ENCODE results near the gene ANKRD44.
"Not testable (repeated sequence)": the region's sequence is repeated elsewhere in the genome, so short reads cannot be mapped to it uniquely, and the experiment has no call there.

ANKRD44 gene

DNA sequence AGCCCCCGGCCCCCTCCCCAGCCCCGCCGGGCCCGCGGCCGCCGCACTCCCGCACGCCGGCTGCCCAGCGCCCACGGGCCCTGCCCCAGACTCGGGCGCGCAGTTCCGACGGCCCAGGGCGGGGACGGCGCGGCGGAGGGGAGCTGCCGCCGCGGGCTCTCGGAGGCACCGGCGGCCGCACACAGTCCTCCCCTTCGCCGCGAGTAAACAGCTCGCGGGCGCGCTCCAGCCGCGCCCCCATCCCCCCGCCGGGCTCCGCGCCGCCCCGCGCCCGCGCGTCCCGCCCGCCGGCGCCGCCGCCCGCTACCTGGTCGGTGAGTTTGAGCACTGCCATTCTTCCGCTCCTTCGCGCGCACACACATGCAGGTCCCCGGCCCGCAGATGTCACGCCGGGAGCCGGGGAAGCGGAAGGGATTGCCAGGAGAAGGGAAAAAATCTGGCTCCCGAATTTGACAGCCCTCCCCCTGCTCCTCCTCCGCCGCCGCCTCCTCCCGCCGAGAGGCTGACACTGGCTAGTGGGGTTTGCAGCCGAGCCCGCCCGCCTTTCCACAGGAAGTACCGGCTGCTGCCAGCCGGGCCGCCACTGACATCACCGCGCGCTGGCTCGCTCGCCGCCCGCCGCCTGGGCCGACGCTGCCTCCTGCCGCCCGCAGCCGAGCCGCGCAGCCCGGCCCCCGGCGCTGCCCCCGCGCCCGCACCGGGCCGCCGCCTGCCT, at the start of gene ANKRD44:
Gene ANKRD44, minus strand, starts transcription at position 510 of the 715 bp plus-strand sequence. Its CDS starts 176 bp downstream, at position 334.
- peak; percentile 70 to 76 for DNase-seq (ENCODE audit: low read depth in 2 of 2)

DNA sequence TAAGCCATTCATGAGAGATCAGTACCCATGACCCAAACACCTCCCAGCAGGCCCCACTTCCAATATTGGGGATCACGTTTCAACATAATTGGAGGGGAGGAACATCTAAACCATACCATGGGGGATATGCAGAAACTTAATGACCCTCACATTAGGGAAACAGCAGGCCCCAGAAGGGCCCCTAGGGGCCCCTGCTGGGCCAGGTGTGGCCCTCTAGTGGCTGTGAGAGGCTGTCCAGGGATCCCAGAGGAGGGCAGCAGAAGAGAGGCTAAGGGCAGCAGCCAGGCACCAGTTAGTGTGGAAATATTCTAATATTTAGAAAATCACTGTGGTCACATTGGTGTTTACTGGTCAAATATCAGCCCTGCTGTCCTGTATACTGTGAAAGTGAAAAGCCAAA, 49.3 kb upstream of the ANKRD44 start:
- DNase-seq (ENCODE audit: low read depth in 2 of 2): no peak

DNA sequence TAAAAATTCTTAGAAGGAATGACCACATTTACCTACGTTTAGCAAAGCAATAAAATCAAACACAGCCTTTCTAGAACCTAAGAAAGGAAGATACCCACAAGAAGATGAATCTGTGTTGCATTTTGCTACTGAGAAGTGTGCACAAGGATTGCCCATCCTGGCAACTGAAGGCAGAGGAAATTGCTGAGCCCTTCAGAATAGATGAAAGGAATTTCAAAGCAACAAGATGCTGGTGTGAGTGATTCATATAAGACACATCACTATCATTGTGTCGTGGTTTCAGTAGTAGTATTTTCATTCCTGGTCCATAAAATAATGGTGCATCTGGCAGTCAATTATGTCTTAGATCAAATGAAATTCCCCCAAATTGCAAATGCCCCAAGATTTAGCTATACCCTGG, 48.4 kb upstream of the ANKRD44 start:
- no peak for DNase-seq (ENCODE audit: low read depth in 2 of 2)

DNA sequence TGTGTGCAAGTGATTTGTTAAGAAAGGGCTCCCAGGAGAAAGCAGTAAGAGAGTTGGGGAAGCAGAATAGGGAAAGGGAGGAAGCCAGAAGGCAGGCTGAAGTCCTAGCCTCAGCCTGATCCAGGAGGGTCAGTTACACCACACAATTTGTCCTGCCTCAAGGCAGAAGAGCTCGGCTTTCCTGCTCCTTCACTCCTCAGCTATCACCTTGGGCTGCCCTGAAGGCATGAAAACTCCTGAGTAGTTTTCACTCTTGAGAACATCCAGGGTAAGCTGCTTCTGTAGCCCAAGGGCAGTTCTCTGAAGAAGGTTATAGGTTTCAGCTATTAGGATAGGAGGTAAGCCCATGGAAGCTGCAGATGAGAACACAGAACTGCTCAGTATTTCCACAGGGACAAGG, 47.4 kb upstream of the ANKRD44 start:
- DNase-seq (ENCODE audit: low read depth in 2 of 2): no peak

DNA sequence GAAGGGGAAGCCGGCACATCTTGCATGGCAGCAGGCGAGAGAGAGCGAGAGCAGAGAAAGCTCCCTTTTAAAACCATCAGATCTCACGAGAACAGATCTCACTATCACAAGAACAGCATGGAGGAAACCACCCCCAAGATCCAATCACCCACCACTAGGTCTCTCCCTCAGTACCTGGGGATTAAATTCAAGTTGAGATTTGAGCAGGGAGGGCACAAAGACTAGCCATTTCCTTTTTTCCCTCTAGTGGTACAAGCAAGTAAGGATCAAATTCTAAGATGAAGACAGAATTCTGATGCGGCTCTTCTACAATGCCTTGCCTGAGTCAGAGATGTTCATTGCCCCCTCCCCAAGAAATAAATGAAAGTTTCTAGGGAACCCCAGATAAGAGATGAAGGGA, 45.6 kb upstream of the ANKRD44 start:
- DNase-seq (ENCODE audit: low read depth in 2 of 2): no peak

DNA sequence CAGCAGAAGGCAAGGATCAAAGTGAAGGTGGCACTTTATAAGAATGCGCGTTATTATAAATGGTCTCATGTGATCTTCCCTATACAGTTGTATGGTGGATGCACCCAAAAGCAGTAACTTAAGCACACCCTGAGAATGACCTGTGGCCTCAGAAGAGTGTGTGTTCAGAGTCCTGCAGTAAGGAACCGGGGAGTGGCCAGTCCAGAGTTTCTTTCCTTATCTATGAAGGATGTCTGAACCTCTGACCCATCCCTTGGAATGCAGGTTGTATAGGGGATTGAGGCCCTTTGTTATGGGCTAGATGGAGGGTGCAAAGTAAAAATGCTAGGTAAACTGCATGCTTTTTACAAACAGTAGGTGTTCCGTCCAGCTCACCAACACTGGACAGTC, 43.6 kb upstream of the ANKRD44 start:
- no peak for DNase-seq (ENCODE audit: low read depth in 2 of 2)

DNA sequence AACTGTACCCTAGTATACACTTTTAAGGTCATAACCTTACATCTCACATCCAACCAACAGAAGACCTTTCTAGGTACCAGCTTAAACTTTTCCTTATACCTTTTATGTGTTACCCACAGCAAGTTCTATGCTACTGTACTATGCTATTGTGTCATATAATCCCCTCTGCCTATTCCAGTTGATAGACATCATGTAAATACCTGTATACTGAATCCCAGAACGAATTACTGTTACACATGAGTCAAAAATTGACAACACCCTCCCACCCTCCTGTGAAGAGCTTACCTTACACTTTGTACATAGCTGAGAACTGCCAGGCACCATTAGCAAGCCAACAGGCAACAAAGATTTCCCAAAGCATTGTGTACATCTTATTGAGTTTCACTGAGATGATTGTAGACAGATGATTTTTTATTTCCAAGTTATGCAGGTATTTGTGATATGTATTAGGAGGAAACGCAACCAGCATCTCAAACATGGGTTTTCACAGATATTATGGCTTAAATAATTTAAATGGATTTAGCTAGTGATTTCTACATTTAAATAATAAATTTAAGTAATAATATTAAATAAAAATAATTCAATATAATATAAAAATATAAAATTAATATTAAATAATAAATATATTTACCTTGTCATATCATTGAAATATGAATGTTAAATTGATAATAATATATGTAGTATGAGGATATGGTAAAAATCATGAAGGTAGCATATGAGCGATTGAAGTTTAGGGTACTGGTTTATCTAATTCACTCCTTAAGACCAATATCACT, 43.0 kb upstream of the ANKRD44 start:
- no peak for DNase-seq (ENCODE audit: low read depth in 2 of 2)

DNA sequence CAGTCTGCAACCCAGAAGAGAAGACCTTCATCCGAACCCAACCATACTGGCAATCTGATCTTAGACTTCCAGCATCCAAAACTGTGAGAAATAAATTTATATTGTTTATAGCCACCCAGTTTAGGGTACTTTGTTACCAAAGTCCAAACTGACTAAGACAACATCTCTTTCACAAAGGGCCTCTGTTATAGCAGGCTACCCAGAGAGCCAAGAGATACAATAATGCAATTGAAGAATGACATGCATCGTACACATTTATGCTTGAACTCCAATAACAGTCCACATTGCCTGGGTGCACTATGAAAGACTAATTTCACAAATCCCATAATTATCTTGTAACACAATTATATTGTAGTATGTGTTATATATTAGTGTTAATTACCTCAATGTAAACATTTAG, 39.1 kb upstream of the ANKRD44 start:
- DNase-seq (ENCODE audit: low read depth in 2 of 2): no peak

DNA sequence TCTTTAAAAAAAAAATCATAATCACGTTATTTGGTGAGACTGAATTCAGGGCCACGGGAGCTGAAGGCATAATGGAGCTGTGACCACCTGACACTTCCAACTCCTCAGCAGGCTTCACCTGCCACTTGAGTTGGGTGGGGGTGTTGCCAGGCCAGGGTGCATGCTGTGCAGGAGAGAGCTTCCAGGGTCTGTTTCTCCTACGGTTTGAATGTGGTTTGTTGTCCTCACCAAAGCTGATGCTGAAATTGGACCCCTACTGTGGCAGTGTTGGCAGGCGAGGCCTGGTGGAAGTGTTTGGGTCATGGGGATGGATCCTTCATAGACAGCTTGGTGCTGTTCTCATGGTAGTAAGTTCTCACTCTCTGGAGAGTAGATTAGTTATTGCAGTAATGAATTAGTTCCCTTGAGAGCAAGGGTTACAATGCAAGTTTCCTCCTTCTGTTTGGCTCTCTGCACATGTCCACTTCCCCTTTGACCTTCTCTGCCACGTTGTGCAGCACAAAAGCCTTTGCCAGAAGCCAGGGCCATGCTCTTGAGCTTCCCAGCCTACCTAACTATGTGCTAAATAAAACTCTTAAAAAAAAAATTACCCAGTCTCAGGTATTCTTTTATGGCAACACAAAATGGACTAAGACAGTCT, 38.3 kb upstream of the ANKRD44 start:
- DNase-seq (ENCODE audit: low read depth in 2 of 2): no peak

DNA sequence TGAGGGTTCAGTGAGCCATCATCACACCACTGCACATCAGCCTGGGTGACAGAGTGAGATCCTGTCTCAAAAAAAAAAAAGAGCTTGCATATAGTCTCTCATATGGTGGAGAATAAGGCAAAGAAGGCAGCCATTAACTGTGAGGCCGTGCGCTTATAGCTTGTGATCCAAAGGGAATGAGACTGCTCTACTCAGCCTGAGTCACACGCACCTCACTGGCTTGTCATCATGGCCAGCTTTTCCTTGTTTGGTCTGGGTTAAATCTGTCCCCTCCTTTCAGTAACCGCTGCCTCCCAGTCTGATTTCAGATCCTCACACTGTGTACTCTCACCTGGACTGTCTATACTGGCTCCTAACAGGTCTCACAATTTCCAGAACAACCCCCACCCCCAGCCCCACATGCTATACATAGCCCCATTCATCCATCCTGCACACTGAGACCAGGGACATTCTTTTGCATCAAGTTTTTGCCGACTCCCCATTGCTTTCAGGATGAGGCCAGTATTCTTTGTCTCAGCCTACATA, 35.3 kb upstream of the ANKRD44 start:
- DNase-seq (ENCODE audit: low read depth in 2 of 2): no peak

DNA sequence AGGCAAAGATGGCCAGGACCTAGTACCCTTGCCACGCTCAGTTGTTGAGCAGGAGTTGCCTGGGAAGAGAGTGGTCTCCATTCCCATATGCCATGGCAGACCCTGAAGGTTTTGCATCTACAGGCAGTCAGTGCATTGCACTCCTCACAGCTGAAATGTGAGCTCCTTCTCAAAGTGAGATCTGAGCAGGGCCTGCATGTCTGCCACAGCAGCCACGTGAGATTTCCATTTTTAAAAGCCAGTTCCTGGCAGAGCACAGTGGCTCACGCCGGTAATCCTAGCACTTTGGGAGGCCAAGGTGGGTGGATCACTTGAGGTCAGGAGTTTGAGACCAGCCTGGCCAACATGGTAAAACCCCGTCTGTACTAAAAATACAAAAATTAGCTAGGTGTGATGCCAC, 33.4 kb upstream of the ANKRD44 start:
- not testable (repeated sequence) for DNase-seq (ENCODE audit: low read depth in 2 of 2)

DNA sequence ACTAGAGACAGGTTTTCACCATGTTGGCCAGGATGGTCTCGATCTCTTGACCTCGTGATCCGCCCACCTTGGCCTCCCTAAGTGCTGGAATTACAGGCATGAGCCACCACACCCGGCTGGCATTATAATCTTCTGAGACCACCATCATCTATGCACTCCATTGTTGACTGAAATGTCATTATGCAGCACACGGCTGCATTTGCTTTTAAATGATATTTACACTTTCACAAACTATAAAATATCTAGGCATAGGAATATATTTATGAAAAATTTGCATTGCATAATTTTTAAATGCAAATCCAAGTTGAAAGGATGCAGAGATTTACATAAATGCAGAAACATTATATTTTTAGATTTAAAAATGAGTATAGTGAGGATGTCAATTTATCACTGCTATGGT, 30.0 kb upstream of the ANKRD44 start:
- DNase-seq (ENCODE audit: low read depth in 2 of 2): no peak

DNA sequence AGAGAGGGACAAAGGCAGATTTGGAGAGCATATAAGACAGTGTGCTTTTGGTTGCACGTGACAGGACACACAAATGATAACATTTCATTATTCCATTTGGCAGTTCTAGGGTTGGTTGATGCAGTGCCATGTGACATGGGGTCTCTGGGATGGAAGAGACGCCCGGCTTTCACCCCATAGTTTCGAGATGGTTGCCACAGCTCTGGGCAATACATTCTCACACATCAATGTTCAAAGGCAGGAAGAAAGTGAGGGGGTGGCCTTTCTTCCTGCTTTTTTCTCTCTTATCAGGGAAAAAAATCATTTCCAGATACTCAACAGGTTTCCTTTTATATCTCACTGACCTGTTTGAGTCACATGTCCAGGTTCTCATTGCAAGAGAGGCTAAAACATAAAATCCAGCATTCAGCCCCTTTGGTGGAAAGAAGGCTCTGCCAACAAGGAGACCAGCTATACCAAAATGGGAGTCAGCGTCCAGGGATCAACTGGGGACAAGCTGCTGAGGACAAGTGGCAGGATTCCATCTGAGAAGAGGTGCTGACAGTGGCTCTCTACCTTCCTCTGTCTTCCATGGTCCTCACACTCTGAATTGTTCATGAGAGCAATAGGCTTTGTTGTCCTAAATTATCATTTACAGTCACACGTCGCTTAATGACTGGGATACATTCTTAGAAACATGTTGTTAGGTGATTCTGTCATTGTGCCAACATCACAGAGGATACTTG, 29.1 kb upstream of the ANKRD44 start:
- DNase-seq (ENCODE audit: low read depth in 2 of 2): no peak

DNA sequence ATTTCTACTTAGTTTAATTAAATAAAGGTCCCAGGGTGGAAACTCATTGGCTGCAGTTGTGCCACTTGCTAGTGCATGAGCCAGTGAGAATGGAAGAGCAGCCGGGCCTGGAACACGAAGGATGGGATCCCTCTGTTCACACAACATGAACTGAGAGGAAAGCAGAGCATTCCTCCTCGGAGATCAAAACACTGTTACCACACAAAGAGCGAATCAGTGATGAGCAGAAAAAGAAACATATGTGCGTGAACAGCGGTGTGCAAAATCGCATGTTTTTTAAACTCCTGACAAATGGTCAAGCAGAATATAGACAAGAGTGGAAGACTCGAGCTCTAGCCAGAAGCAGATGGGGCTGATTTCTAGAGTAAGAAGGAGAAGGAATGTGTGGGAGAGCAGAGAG, 28.4 kb upstream of the ANKRD44 start:
- no peak for DNase-seq (ENCODE audit: low read depth in 2 of 2)

DNA sequence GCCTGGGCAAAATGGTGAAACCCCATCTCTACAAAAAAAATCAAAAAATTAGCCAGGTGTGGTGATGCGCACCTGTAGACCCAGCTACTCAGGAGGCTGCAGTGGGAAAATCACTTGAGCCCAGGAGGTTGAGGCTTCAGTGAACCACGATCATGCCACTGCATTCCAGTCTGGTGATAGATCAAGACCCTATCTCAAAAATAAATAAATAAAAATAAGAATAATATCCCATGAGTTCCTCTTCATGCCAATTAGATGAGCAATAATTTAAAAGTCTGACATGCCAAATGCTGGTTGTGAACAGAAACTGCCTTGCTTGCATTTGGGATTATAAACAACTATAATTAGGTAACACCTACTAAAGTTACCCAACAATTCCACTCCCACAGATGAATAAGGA, 22.1 kb upstream of the ANKRD44 start:
- DNase-seq (ENCODE audit: low read depth in 2 of 2): no peak

DNA sequence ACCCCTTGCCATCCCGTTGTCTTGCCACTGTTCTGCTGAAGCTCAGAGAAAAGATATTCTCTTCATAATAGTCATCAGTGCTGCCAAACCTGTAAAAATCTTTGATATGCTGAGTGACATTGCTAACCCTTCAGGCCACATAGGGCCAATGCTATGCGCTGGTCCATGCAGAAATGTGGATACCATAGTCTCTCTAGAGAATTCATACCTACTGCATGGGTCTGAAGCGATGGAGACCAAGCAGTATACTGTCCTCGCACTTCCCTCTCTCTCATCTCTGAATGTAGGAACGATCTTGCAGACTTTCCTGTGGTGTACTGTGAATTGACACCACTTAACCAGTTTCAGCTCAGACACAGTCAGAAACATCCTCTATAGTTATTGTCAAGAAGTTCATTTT, 17.9 kb upstream of the ANKRD44 start:
- DNase-seq (ENCODE audit: low read depth in 2 of 2): no peak

DNA sequence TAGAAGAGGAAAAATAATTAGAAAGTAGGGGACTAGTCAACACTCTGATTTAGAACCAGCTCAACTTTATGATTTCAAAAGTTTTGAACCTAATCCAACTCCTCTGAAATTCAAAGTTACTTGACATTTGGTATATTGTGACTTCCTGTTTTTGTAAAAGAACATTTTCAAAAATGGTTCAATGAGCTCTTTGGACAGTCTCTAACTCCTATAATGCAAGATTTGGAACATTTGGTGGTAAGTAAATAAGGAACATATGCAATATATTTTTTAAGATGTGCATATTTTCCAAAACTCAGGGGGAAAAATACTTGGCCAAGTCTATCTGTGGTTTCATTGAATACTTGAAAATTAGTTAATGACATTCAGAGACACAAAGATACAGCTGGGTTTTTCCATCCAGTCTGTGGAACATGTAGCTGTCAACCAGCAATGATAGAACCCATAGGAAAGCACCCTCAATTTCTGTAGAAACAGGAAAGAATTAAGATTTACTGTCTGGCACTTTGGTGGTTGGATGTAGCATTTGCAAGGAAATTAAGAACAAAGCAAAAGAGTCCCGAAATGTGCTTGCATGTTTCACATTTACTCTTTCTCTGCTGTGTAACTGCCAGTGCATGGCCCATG, 17.0 kb upstream of the ANKRD44 start:
- no peak for DNase-seq (ENCODE audit: low read depth in 2 of 2)

DNA sequence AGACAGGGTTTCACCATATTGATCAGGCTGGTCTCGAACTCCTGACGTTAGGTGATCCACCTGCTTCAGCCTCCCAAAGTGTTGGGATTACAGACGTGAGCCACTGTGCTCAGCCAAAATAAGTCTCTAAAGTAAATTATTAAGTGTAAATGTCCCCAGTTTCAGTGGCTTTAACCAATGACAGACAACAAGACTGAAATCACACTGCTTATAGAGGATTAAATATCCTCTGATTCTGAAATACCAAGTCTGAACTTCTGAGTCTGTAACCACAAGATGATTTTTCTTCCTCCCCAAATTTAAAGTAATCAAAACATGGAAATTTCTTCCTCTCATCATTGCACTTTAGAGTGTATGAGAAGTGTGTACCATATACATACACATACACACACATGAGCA, 16.5 kb upstream of the ANKRD44 start:
- DNase-seq (ENCODE audit: low read depth in 2 of 2): no peak

DNA sequence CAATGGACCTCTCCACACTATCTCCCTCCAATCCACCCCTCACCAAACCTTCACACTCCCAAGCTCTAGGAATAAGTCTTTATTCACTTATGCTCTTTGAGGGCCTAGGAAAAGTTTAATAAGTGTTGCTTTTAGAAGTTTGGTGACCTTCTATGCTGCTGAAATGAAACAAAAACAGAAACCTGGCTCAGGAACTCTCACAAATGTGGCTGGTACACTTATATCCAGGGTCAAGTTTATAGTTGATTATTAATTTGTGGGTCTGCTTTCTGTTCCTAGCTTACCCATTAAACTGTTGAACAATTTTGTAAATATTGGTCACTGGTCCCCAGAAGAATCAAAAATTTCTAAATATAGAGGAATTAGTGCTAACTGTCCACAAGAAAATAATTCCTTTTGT, 14.2 kb upstream of the ANKRD44 start:
- no peak for DNase-seq (ENCODE audit: low read depth in 2 of 2)

DNA sequence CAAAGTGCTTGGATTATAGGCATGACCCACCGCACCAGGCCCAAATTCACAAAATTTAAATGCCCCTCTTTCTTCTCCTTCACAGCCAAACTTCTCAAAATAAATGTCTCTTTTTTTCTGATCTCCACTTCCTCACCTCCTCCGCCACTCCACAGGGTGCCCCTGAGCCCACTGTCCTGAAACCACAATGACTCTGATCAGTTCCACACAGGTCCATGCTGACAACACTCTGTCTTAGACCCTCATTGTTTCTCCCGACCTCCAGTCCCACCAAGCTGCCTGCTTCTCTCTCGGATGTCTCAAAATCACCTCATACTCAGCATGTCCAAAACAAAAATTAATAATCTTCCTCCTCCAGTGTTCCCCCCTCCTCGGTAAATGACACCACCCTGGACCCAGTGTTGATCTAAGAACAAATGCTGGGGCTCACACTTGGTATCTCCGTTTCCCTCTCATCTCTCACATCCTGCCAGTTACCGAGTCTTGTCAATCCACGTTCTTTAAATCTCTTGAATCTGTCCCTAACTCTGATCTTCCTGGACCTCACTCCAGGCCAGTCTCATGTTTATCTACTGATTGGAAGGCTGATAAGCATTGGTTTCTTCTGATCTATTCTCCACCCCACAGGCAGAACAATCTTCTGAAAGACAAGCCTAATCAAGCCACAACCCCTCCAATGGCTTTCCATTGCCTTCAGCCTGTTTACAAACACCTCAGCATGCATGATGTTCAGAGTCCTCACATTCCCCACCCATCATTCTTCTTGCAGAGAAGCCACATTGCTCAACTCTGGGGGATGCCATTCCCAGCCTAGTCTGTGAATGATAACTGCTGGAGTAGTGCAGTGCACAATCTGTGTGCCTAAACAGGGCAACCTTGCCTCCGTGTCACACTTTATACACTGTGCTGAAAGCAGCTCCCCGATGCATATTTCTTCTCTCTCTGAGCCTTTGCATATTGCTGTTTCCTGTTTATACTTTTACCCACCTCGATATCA, 12.4 kb upstream of the ANKRD44 start:
- DNase-seq (ENCODE audit: low read depth in 2 of 2): no peak

All from activated CD4-positive, alpha-beta T cell treated with anti-CD3 and anti-CD28 coated beads for 24 hours (primary cell).